Activated CD4-positive, alpha-beta T cell treated with anti-CD3 and anti-CD28 coated beads, Interleukin-2, Interleukin-4, amounts not matched to agents 100 ng/mL and 50 ng/mL, durations not matched to agents 16 hours and 8 hours (primary cell): ENCODE data around the gene AMMECR1.
A peak's percentile ranks its signal among the peaks of the same experiment; 100 is the strongest.

Source experiments
- DNase-seq: peaks from one replicate; pipeline ENCODE4 v3.0.0-alpha.2; 2020; ENCODE audit warnings: low spot score

AMMECR1 gene

GRCh38 chrX:110311437-110312230, 6.3 kb downstream of the AMMECR1 start:
- no peak for DNase-seq

- peak; percentile 47 for DNase-seq
Observed at GRCh38 chrX:110310896-110311295, 7.0 kb downstream of the AMMECR1 start.

- no peak for DNase-seq
Observed at GRCh38 chrX:110310000-110310790, 7.7 kb downstream of the AMMECR1 start.

GRCh38 chrX:110308220-110308619, 9.7 kb downstream of the AMMECR1 start:
- no peak for DNase-seq

- no peak for DNase-seq
Observed at GRCh38 chrX:110304884-110305283, 13.0 kb downstream of the AMMECR1 start.

- no peak for DNase-seq
Observed at GRCh38 chrX:110304371-110304770, 13.5 kb downstream of the AMMECR1 start.

DNA sequence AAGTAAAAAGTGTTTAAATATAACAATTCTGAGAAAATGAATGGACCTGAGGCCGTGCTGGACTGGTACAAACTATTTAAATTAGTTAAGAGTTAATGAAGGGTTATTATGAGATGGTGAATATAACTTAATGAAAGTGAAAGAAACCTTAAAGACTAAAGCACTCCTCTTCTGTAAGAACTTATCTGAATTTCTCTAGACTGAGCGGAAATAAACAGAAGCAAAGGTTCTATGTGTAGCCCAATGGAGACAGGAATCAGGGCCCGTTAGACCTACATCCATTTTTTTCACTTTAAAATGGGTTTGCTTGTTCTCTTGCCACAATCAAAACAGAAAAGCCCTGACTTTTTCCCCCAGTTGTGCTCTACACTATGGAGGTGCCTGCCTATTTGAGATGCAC, 14.9 kb downstream of the AMMECR1 start:
- no peak for DNase-seq

DNA sequence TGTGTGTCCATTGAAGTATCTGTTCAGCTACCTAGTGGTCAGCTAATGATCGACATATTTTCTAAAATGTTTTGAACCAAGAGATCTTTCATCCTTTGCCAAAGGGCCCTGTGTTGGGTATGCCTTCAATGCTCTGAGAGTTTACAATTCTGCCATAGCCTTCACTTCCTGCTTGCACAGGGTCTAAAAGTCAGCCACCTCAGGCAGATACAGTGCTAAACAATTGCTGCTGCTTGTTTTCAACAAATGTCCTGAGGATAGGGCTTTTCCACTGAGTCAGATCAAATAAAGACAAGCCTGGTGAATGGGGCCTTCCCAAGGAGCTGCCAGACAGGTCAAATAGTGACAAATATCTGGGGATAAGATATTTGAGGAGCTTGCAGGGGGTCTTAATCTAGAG, 16.7 kb downstream of the AMMECR1 start:
- no peak for DNase-seq

DNA sequence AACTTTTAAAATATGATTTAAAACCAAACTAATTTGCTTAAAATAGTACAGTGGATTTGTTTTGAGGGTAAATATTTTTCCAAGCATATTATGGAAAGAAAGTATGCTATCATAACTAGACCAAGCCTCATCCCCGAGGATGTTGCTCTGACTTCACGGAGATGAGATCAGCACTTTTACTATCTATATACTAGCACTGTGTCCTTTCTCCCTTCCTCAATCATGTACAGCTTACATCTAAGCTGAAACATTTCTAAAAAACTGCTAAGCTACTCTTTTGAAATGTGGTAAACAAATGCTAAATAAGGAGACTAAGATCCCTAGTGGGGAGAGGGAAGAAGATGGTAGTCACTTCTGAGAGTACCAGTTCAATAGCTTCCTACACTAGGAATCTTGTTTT, 23.8 kb downstream of the AMMECR1 start:
- DNase-seq = no peak

GRCh38 chrX:110293658-110294057, 24.2 kb downstream of the AMMECR1 start:
- no peak for DNase-seq

DNA sequence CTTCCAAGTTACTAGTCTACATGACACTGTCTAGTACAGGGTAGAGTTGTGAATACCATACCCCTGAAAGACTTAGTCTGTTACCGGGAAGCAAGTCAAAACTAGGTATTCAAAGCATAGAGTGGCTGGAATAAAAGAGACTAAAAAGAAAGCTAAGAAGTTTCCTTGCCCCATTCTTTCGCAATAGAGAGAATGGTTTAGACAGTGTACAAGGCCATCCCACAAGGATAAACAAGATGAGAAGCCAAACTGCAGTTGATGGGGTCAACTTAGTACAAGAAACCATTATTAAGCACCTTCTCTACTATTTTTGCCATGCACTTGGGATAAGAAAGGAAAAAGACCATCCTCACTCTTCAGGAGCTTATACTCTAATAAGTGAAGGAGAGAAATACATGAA, 30.3 kb downstream of the AMMECR1 start:
- DNase-seq = no peak

- DNase-seq = peak; percentile 11
Observed at GRCh38 chrX:110286106-110286505, 31.8 kb downstream of the AMMECR1 start.

GRCh38 chrX:110284159-110284558, 33.7 kb downstream of the AMMECR1 start:
- DNase-seq = no peak

DNA sequence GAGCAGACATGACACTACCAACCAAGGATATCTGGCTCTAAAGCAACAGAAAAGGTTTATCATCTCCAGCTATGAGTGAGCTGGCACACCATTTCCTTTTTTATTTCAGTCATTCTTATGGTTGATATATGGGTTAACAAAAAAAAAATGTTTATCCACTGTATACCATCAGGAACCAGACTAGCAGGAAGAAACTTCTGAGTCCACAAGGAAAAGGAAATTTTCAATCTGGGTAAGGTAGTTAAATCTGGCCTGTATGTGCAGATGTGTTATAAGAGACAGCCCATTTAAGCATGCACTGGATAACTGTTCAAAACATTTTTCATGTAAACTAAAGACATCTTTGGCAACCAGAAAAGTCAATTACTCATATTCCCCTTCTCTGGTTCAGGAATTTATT, 35.0 kb downstream of the AMMECR1 start:
- no peak for DNase-seq

- DNase-seq = no peak
Observed at GRCh38 chrX:110281377-110281776, 36.5 kb downstream of the AMMECR1 start.

DNA sequence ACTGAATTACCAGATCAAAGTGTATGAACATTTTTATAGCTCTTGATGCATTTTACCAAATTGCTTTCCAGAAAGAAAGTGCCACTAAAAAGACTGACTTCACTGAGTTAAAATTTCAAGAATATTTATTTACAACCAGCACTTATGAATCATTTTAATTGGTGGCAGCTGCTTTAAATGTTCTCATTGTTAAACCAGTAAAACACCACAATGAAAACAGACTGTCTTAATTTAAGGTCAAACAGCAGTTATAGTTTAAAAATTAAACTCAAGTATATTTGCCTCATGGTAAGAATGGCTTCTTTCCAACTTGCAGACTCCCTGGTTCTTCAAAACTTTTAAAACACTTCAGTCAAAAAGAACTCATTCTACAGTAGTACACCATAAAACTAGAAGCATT, 36.9 kb downstream of the AMMECR1 start:
- DNase-seq = no peak

- DNase-seq = no peak
Observed at GRCh38 chrX:110277609-110278008, 40.3 kb downstream of the AMMECR1 start.

GRCh38 chrX:110276778-110277177, 41.1 kb downstream of the AMMECR1 start:
- no peak for DNase-seq

DNA sequence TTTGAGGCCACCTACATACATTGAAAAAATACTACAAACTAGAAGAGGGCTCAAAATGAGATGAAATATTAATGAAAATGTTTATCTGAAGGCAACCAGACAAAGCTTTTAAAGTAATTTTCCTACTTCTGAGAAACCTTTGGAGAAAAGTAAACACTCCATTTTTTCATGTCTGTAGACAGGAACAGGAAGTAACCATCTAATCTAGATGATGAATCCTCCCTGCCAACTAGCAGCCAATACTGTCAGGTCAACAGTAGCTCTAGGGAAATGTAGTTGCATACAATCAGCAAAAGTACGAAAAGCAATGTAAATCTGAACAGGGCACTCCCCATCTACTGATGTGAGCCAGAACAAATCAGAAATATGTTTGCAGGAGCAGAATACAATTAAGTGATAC, 49.0 kb downstream of the AMMECR1 start:
- no peak for DNase-seq

GRCh38 chrX:110268395-110268794, 49.5 kb downstream of the AMMECR1 start:
- no peak for DNase-seq

- DNase-seq = no peak
Observed at GRCh38 chrX:110267874-110268273, 50.0 kb downstream of the AMMECR1 start.

GRCh38 chrX:110265661-110266060, 52.2 kb downstream of the AMMECR1 start:
- DNase-seq = no peak

DNA sequence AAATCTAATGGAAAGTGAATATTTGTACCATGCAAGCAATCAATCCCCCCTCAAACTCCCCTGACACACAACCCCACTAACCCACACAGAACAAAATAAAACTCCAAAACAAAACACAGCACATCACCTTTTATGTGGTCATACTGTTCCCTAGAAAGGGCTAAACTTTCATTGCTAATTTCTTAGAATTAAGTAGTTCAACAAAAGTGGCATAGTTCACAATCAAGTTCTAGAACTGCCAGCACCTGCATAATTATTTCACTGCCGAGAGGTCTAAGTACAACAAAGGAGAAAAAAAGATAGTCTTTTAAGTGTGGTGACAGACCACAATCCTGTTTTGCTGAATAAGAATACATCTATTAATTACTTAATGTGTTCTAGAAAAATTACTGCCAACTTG, 58.8 kb downstream of the AMMECR1 start:
- no peak for DNase-seq

DNA sequence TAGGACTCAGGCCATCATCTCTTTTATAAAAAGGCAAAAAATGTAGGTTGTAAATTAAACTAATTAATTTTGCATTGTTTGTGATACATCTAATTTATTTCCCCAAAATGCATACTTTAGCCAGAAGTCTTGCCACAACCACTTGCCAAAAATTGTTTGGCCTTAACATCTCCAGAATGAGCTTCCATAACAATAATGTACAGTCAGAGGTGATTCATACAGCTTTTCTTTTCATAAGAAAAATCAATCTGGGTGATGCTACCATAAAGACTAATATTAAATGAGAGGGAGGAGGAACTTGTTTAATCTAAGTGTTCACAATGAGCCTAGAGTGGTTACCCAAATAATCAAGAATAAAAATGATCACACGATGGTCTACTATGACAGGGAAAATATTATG, 59.3 kb downstream of the AMMECR1 start:
- DNase-seq = no peak
